ENCODE measurements around the gene IGFBP6.
"Not testable (repeated sequence)": the region's sequence is repeated elsewhere in the genome, so short reads cannot be mapped to it uniquely, and the experiment has no call there.

DNA sequence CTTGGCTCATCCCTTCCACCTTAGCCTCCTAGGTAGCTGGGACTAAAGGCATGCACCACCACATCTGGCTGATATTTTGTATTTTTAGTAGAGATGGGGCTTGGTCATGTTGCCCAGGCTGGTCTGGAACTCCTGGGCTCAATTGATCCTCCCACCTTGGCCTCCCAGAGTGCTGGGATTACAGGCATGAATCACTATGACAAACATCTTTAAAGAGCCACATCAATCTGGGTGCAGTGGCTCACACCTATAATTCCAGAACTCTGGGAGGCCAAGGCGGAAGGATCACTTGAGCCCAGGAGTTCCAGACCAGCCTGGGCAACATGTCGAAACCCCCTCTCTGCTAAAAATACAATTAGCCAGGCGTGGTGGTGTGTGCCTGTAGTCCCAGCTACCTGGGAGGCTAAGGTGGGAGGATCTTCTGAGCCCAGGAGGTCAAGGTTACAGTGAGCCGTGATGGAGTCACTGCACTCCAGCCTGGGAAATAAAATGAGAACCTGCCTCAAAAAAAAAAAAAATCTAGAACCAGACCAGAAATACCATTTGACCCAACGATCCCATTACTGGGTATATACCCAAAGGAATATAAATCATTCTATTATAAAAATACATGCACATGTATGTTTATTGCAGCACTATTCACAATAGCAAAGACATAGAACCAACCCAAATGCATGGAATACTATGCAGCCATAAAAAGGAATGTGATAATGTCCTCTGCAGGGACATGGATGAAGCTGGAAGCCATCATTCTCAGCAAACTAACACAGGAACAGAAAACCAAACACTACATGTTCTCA lies 2.5 kb upstream of the IGFBP6 start:
- TF ChIP-seq, protein P1, sequence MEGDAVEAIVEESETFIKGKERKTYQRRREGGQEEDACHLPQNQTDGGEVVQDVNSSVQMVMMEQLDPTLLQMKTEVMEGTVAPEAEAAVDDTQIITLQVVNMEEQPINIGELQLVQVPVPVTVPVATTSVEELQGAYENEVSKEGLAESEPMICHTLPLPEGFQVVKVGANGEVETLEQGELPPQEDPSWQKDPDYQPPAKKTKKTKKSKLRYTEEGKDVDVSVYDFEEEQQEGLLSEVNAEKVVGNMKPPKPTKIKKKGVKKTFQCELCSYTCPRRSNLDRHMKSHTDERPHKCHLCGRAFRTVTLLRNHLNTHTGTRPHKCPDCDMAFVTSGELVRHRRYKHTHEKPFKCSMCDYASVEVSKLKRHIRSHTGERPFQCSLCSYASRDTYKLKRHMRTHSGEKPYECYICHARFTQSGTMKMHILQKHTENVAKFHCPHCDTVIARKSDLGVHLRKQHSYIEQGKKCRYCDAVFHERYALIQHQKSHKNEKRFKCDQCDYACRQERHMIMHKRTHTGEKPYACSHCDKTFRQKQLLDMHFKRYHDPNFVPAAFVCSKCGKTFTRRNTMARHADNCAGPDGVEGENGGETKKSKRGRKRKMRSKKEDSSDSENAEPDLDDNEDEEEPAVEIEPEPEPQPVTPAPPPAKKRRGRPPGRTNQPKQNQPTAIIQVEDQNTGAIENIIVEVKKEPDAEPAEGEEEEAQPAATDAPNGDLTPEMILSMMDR (IDR thresholded peaks at IDR 0.05): not testable (repeated sequence)
- not testable (repeated sequence) for TF ChIP-seq POLR2AphosphoS5, EP300, POLR2A (IDR thresholded peaks at IDR 0.05)

Data from sigmoid colon (tissue), 4 donors.